VCaP (cell line): Measurements from ENCODE around the gene TGM2.

Experiments
- H3K27ac ChIP-seq: fragments of 450-650 bp; 2 replicates; pipeline ENCODE4 v1.5.1; 2017
- CTCF ChIP-seq: fragments of 450-650 bp; conservative IDR thresholded peaks from 2 replicates; pipeline ENCODE4 v1.5.1; 2017; ENCODE audit warnings: mild to moderate bottlenecking, moderate library complexity

Gene TGM2

GRCh38 chr20:38148328-38149102 lies 16.6 kb downstream of the TGM2 start:
- H3K27ac ChIP-seq: no peak overlapping the region
- TF ChIP-seq CTCF: no peak

GRCh38 chr20:38147751-38148150 lies 17.3 kb downstream of the TGM2 start:
- TF ChIP-seq CTCF: no peak
- no peak overlapping the region for H3K27ac ChIP-seq

- TF ChIP-seq CTCF: no peak
- no peak overlapping the region for H3K27ac ChIP-seq
These were observed 17.9 kb downstream of the TGM2 start for GRCh38 chr20:38147163-38147562.

- TF ChIP-seq CTCF: no peak
- H3K27ac ChIP-seq: no peak overlapping the region
These were observed 18.4 kb downstream of the TGM2 start for GRCh38 chr20:38146628-38147027.

GRCh38 chr20:38146156-38146555 lies 18.9 kb downstream of the TGM2 start:
- H3K27ac ChIP-seq: no peak overlapping the region

GRCh38 chr20:38145729-38146075 lies 19.4 kb downstream of the TGM2 start:
- H3K27ac ChIP-seq: no peak overlapping the region

More at GRCh38 chr20:38146156-38146555, 18.9 kb downstream of the TGM2 start:
- TF ChIP-seq CTCF: no peak

More at GRCh38 chr20:38145729-38146075, 19.4 kb downstream of the TGM2 start:
- TF ChIP-seq CTCF: no peak
